HG03575 (cell line): ENCODE results near the gene ADPRHL1.

Source experiments
- ATAC-seq: cut with Tn5 transposase; IDR thresholded peaks from one replicate; pipeline ENCODE4 v1.9.1; 2021; ENCODE audit not compliant: unreplicated experiment, insufficient number of reproducible peaks, low FRiP score; ENCODE audit errors: extremely low read depth

Gene ADPRHL1

DNA sequence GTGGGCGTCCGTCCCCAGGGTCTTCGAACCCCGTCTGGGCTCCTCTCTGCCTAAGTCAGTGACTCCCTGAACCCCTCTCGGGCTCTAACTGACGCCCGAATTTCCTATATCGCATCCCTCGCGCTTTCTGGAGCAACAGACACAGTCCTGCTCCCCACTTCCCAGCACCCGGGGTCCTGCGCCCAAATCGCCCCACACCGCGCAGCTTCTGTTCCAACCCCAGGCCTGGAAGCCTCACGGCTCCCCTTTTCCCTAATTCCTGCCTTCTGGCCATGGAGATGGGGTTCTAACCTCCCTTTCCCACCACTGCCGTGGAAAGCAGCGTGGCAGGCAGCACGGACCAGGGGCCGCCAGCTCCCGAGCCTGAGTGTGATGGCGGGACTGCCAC is 87.7 kb downstream of the ADPRHL1 start:
- ATAC-seq: no peak

DNA sequence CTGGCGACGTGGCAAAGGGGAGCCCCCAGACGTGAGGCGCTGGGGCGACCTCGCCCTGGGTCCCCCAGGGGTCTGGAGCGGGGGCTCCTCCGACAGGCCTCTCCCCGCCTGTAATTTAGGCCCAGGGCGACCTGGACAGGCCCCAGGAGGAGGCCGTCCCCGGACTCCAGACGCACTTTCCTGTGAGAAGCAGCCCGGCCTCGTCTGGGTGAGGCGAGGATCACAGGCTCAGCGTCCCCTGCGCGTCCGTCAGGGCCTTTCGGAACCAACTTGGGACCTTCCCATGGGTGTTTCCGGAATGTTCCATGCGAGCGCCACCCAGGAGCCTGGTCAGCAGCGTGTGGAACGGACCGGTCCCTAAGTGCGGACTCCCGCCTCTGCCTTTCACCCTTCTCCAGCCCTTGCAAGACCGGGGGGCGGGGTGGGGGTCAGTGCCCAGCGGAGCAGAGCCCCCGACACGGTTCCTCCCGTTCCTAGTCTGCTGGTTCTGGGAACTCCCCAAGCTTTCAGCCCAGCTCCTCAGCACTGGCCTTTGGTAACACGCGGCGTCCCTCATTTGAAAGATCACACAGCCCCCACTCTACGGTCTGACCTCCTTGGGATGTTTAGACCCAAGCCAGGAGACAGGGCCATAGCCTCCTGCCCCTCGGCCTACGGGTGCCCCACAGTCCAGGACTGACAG is 88.2 kb downstream of the ADPRHL1 start:
- ATAC-seq: no peak

DNA sequence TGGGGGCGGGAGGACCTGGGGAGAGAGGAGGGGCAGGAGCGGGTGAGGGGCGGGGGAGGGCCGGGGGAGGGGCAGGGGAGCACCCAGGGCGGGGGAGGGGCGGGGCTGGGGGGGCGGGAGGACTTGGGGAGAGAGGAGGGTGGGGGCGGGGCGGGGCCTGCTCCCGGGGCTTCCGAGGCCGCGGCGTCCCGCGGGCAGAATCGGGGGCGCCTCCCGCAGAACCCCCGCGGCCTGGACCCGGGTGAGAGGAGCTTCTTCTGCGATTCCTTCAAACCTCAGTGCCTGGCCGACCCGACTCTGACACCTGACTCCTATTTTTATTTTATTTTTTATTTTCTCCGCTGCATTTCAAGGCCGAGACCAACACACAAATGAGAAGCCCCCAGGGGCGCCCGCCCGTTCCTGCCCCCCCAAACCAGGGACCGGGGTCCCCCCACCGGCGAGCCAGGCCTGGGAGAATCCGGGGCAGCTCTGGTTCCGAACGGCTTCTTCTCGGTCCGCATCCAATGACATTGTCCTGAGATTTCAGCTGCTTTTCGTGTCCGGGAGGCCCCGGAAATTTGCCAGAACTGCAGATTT is 88.9 kb downstream of the ADPRHL1 start:
- no peak for ATAC-seq

DNA sequence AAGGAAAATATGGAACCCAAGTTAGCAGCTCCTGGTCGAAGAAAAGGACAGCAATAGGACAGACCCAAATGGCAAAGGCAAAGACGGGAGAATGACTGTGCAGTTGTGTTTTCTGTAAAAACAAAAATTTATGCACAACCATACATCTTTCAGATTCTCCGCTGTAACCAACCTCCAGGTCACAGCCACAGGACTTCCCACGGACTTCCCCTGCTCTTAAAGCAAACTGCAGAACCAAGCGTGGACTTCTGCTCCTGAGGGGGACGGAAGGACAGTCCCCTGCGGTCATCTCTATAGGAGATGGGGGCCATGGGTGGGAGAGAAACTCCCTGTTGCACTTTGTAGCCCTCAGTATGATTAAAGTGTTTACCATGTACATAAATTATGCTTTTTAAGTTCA is 91.9 kb downstream of the ADPRHL1 start:
- no peak for ATAC-seq

DNA sequence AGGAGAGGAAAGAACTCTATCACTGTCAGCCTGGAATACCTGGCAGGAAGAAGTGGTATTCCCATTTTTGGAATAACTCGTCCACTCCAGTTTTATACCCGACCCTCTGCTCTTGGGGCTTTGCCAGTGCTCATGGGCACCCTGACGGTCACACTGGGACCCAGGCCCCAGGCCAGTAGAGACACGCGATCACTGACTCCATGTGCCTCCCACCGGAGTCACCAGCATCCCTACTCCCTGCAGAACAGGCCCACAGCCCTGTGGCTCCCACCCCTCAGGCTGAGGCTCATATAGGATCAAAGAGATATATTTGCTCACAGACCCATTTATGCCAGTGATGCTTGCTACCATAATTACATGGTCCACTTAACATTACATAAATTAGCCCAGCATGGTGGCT is 92.8 kb downstream of the ADPRHL1 start:
- no peak for ATAC-seq

DNA sequence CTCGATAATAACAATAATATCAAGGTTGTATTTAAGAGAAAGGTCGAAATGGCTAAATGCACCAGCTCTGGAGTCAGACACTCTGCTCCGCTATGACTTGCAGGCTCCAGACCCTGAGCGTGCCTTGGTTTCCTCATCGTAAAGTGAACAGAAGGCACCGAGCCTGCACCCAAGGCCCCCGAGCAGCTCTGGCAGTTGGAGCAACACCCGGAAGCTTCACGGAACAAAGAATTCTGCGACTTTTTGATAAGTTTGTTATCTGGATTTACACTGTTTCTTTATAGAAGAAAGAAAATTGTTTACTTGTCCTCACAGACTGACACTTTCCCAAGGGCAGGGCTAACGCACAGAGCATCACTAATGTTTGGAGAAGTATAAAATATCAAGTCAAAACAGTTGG is 93.7 kb downstream of the ADPRHL1 start:
- no peak for ATAC-seq

DNA sequence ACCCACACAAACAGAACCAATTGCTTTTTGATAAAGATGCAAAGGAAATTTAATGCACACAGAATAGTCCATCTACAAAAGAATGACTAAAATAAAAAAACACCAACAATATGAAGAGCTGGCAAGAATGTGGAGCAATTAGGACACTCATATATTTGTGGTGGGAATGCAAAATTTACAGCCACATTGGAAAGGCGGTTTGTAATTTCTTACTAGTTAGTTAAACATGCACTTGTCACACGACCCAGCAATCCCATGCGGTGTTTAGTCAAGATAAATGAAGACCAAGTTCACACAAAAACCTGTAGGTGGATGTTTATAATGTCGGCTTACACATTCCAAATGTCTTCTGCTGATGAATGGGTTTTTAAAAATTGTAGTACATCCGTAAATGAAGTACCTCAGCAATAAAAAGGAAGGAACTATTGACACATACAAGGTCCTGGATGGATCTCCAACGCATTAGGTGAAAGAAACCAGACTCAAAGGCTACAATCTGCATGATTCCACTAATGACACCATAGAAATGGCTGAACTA is 94.6 kb downstream of the ADPRHL1 start:
- no peak for ATAC-seq

DNA sequence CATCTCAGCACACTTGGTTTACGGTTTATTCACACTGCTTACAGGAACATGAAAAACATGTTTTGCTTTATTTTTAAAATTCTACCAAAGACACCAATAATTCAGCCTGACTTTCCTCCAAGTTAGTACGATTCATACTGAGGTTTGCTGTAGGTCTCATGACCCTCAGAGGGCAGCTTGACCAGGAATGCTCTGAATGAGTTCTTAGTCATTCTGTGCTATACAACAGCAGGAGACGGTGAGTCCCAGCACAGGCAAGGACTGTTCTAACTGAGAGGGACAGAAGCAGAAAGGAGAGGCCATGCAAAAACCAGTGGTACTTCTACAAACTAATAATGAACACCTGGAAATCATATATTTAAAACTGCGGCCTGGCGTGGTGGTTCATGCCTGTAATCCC is 95.8 kb downstream of the ADPRHL1 start:
- no peak for ATAC-seq

DNA sequence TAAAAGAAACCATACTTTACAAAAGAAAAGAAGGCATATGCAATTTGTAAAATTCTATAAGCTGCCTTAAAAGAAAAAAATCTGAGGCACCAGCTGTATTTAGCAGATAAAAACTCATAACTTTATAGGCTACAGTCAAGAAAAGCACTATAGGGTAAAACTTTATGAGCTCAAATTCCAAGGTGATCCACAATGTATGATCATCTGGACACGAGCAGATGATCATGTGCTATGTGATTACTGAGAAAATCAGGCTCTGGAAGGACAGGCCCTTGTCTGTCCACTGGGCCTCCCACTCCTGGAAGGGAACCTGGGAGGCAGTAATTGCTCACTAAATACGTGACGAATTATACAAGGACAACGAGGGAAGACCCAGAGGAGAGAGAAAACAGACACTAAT is 96.7 kb downstream of the ADPRHL1 start:
- ATAC-seq: no peak

DNA sequence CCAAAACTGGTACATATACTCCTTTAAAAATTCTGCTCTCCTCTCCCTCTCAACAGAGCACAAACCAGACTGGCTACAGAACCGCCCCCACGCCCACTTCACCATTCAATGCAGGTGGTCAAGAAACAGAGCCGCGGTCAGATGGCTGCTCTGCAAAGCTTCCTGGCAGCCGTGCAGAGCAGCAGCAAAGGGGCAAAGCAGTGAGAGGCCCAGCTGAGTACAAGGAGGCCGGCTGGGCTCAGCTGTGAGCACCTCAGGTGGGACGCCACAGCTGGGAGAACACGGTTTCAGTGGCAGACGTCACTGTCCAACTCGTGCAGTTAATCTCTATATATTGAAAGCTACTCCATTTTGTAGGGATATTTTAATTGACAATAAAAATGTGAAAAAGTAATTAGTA is 97.7 kb downstream of the ADPRHL1 start:
- no peak for ATAC-seq

DNA sequence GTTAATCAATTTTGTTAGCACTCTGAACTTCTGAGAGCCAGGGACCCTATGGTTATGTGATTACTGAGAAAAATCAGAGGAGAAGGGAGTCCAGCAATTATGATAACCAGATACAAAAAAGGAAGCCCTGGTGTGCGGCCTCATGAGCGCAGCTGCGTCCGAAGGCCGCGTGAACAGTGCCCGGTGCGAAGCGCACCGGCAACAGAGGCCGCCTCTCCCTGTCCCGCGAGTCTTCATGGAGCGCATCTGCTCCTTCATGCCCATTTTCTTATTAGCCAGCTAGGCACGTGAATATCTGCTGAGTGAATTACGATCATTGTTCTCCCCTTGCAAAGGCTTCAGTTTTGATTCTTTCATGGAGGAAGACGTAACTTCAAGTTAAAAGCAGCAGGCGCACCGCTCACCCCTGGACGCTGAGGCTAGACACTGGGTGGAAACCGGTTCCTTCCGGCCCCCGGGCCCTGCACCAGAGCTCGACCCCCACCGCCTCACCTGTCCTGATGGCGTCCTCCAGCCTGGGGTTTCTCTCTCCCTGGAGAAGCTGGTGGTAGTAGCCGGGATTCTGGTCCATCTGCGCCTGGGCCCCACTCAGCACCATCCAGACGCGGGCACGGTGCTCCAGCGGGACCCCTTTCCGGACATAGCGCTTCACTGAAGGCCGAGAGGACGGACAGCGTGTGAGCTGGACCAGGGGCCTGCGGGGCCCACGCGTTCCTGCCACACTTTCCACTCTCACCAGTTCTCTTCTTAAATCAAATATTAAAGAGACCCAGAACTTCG is 98.3 kb downstream of the ADPRHL1 start:
- ATAC-seq: no peak

DNA sequence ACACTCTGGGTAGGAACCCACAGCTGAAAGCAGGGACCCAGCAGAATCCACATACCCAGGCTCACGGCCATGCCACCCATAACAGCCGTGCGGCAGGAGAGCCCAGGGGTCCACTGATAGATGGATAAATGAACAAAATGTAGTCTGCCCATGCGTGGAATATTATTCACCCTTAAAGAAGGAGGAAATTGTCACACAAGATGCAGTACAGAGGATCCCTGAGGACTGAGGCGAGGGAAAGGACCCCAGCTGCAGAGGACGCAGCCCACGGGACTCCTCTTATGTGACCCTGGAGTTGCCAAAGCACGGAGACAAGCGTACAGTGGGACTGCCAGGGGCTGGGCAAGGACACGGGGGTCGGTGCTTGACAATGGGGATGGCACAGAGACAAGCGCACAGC is 100.0 kb downstream of the ADPRHL1 start:
- no peak for ATAC-seq

DNA sequence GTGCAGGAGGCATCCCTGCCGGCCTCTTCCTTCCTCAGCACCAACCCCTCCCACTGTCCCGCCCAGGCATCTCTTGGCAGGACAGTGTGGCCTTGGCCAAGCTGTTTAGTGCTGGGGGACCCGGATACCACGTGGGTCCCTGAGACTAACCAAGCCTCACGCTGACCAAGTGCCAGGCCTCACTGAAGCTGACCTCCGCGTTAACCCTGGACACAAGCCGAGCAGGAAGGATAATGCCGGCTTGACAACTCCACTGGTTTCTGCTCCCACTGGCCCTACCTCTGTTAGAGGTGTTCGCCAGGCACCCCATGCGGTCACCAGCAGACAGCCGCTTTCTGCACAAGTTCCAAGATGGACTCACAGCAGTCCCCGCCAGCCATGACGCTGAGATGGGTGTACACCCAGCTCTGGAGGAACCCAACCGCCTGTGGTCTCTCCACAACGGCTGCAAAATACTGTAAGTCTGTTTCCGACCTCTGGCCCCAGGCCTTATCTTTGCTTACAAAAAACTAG is 101.7 kb downstream of the ADPRHL1 start:
- no peak for ATAC-seq

DNA sequence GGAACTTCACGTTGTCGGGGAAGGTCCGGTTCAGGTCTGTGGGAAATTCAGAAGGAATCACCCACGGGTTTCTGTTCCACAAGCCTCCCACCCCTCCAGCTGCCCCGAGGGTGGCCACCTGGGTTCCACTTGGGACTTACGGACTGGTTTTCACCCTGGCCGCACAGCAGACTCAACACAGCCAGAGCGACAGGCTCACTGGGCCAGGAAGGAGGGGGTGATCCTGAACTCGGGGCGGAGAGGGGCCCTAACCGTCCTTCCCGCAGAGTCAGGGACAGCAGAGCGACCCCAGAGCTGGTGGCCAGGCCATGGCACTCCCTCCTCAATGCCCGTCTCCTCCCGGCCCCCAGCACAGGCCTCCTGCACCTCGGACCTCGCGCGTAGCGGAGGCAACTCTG is 102.4 kb downstream of the ADPRHL1 start:
- no peak for ATAC-seq

DNA sequence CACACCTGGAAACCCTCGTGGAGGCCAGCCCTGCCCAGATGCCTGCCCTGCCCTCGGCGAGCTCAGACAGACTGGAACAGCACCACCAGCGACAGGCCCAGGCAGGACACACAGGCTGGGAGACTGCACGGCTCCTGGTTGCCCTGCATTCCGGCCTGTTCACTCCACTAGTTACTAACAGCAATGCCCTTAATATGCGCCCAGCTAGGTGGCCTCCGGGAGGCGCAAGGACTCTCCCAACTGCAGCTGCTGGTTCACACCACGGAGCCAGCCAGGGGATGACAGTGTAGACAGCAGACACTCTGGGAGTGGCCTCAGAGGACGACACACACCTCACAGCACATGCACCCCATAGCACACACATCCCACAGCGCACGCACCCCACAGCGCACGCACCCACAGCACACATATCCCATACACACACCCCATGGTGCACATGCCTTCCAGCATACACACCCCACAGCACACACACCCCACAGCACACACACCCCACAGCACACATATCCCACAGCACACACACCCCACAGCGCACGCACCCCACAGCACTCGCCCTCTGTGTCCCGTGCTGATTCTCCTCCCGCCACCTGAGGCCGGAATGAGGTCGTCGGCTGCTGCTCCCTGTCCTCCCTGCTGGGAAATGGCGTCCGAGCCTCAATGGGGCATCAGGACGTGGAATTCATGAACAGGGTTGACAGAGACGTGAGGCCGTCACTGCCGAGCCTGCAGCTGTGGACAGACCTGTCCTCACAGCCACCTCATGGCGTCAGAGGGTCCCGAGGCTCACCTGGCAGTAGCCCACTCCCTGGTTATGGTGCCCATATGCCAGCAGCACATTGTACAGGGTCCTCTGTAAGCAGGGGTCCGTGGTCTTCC is 103.0 kb downstream of the ADPRHL1 start:
- no peak for ATAC-seq
